GM12873 (cell line): ENCODE results near the gene RUVBL1.

Experiments used
- TF ChIP-seq, protein P1 (sequence below): IDR thresholded peaks from 2 replicates; pipeline ENCODE4 v1.5.1; 2012; ENCODE audit warnings: low read depth, mild to moderate bottlenecking, moderate library complexity, low read length, control low read depth; ENCODE audit not compliant: insufficient read depth; ENCODE audit errors: missing control alignments

The RUVBL1 gene

DNA sequence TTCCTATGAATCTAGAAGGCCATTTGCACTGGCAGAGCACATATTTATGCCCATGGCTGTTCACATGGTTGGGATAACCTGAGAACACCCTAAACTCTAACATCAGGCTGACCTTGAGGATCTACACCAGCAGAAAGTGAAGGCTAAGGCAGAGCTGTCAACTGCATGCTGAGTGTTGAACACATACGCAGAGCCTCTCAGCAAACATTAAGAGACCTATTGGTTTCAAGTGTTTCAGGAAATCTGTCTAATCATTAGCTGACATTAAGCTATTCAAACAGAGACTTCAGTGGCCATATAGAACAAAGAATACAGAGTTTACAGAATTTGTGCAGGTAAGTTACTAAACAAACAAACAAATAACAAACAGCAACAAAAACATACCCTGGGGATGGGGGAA lies 87.5 kb downstream of the RUVBL1 start:
- TF ChIP-seq, protein P1, sequence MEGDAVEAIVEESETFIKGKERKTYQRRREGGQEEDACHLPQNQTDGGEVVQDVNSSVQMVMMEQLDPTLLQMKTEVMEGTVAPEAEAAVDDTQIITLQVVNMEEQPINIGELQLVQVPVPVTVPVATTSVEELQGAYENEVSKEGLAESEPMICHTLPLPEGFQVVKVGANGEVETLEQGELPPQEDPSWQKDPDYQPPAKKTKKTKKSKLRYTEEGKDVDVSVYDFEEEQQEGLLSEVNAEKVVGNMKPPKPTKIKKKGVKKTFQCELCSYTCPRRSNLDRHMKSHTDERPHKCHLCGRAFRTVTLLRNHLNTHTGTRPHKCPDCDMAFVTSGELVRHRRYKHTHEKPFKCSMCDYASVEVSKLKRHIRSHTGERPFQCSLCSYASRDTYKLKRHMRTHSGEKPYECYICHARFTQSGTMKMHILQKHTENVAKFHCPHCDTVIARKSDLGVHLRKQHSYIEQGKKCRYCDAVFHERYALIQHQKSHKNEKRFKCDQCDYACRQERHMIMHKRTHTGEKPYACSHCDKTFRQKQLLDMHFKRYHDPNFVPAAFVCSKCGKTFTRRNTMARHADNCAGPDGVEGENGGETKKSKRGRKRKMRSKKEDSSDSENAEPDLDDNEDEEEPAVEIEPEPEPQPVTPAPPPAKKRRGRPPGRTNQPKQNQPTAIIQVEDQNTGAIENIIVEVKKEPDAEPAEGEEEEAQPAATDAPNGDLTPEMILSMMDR, result no peak

- TF ChIP-seq, protein P1, result no peak
These were observed 90.5 kb downstream of the RUVBL1 start for GRCh38 chr3:128033102-128033501.
